HG03025 (cell line): ENCODE measurements around the gene DBR1.
"Not testable (repeated sequence)": the region's sequence is repeated elsewhere in the genome, so short reads cannot be mapped to it uniquely, and the experiment has no call there.

ENCODE experiments used
- ATAC-seq: cut with Tn5 transposase; IDR thresholded peaks from one replicate; pipeline ENCODE4 v1.9.1; 2021; ENCODE audit warnings: mild to moderate bottlenecking, moderate library complexity; ENCODE audit not compliant: unreplicated experiment, low FRiP score

The DBR1 gene

GRCh38 chr3:138187296-138188012 lies 12.7 kb upstream of the DBR1 start, which contains the start of gene ARMC8:
ARMC8 (plus strand) TSS chr3:138187301; CDS start chr3:138187555, 254 bp downstream.
- peak; percentile 90 for ATAC-seq

- peak; percentile 34 for ATAC-seq
These were observed 12.1 kb upstream of the DBR1 start for GRCh38 chr3:138186803-138187295.

GRCh38 chr3:138186221-138186620 lies 11.5 kb upstream of the DBR1 start:
- no peak for ATAC-seq

GRCh38 chr3:138184994-138185393 lies 10.3 kb upstream of the DBR1 start:
- no peak for ATAC-seq

GRCh38 chr3:138180375-138181029 lies 5.8 kb upstream of the DBR1 start:
- ATAC-seq, result no peak

GRCh38 chr3:138173769-138174420 lies 826 bp downstream of the DBR1 start:
- no peak for ATAC-seq

- ATAC-seq, result no peak
These were observed 2.1 kb downstream of the DBR1 start for GRCh38 chr3:138172625-138173024.

- no peak for ATAC-seq
These were observed 9.7 kb downstream of the DBR1 start for GRCh38 chr3:138165061-138165460.

- ATAC-seq, result no peak
These were observed 17.0 kb downstream of the DBR1 start for GRCh38 chr3:138157743-138158142.

- ATAC-seq, result no peak
These were observed 20.2 kb downstream of the DBR1 start for GRCh38 chr3:138154534-138154933.

GRCh38 chr3:138148503-138148902 lies 26.2 kb downstream of the DBR1 start:
- ATAC-seq, result no peak

- ATAC-seq, result not testable (repeated sequence)
These were observed 32.5 kb downstream of the DBR1 start for GRCh38 chr3:138142181-138142580.

- no peak for ATAC-seq
These were observed 33.8 kb downstream of the DBR1 start for GRCh38 chr3:138140940-138141339.

GRCh38 chr3:138139691-138140090 lies 35.0 kb downstream of the DBR1 start:
- no peak for ATAC-seq

GRCh38 chr3:138137861-138138260 lies 36.9 kb downstream of the DBR1 start:
- no peak for ATAC-seq

- ATAC-seq, result no peak
These were observed 38.5 kb downstream of the DBR1 start for GRCh38 chr3:138136201-138136600.

GRCh38 chr3:138135833-138136194 lies 38.9 kb downstream of the DBR1 start:
- ATAC-seq, result no peak

- no peak for ATAC-seq
These were observed 39.4 kb downstream of the DBR1 start for GRCh38 chr3:138135146-138135832.

- no peak for ATAC-seq
These were observed 42.5 kb downstream of the DBR1 start, which contains the start of gene A4GNT for GRCh38 chr3:138132239-138132638. A4GNT (minus strand) TSS chr3:138132390; CDS start chr3:138131256, 1,134 bp downstream.

- ATAC-seq, result no peak
These were observed 46.9 kb downstream of the DBR1 start for GRCh38 chr3:138127636-138128365.
